ENCODE measurements around the gene KRTAP4-8.

The KRTAP4-8 gene

DNA sequence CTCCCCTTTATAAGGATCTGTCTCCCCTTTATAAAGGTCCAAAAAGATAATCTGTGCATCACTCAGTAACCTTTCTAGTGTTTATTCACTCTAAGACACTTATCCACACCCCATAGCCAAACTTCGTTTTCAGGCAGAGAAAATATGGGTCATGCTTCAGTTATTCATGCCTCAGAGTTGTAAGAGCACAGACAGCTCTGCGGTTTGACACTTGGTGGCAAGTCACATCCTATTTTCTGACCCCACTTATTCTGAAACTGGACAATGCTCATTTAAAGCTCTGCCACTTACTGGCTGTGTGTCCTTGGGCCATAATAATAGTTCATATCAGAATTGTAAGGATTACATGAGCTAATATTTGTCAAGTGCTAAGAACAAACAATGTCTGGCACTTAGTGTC is 48.8 kb downstream of the KRTAP4-8 start:
- Histone ChIP-seq H3K36me3 (ENCODE audit: insufficient read depth, low read length) (0 out of 2 replicates have a peak, but pooled peaks cover 4% of the 10 kb centered on the region), H3K27ac (ENCODE audit: low read depth, low read length) (peak overlapping the region; percentile 87), H3K4me1 (ENCODE audit: control insufficient read depth, insufficient read depth, low read length, unreplicated experiment) (peaks cover 13% of the 10 kb centered on the region), H3K27me3 (ENCODE audit: insufficient read depth, low read length) (no peaks in the 10 kb centered on the region), H3K4me3 (ENCODE audit: low read depth, low read length) (peak overlapping the region; percentile 35; the same call in 1 of the 2 replicates), H3K79me2 (ENCODE audit: control insufficient read depth, insufficient read depth, low read length, unreplicated experiment) (no peaks in the 10 kb centered on the region), H2AFZ (ENCODE audit: low read length, unreplicated experiment) (peak overlapping the region; percentile 26)

- Histone ChIP-seq H2AFZ (ENCODE audit: low read length, unreplicated experiment) (peak overlapping the region; percentile 26), H3K79me2 (ENCODE audit: control insufficient read depth, insufficient read depth, low read length, unreplicated experiment) (no peaks in the 10 kb centered on the region), H3K4me3 (ENCODE audit: low read depth, low read length) (peak overlapping the region; percentile 35), H3K27me3 (ENCODE audit: insufficient read depth, low read length) (no peaks in the 10 kb centered on the region), H3K36me3 (ENCODE audit: insufficient read depth, low read length) (0 out of 2 replicates have a peak, but pooled peaks cover 4% of the 10 kb centered on the region), H3K4me1 (ENCODE audit: control insufficient read depth, insufficient read depth, low read length, unreplicated experiment) (peaks cover 13% of the 10 kb centered on the region), H3K27ac (ENCODE audit: low read depth, low read length) (peak overlapping the region; percentile 87)
Measured at GRCh38 chr17:41048441-41048840, 49.5 kb downstream of the KRTAP4-8 start.
